ENCODE results near the gene ZNF280D. TPM values are rescaled to one million over a fixed set of nuclear protein-coding genes. Genes with fewer than 3 reads are reported as not detected.

Gene ZNF280D
- polyA plus RNA-seq, 1 donor from 2014 or later: 35.4 TPM

DNA sequence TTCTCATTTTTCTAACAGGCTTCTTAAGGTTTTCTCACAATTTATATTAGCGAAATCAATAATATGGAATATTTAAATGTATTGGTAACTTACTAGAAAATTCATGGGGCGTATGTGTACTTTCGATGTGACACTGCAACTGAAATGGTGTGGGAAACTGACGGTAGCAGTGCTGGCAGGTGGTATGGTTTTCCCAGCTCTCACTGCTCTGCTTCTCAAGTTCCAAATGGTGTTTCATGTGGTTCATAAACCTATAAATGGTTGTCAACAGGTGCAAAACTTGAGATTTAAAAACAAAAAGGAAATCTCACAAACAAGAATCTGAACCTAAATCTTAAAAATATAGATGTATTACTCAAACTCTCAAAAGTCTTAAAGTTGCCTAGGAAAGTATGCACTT is 54.7 kb downstream of the ZNF280D start:
- Histone ChIP-seq H3F3A (ENCODE audit: insufficient read depth, low read length, poor library complexity, severe bottlenecking) (no peaks in the 10 kb centered on the region), H3K9me3 (ENCODE audit: low read length) (no peaks in the 10 kb centered on the region), H3K36me3 (ENCODE audit: insufficient read depth, low read length) (no peaks in the 10 kb centered on the region), H3K9me2 (ENCODE audit: insufficient read depth, low read length) (no peaks in the 10 kb centered on the region), H3K4me2 (ENCODE audit: low read length) (no peak overlapping the region), H3K27ac (ENCODE audit: low read length) (no peak overlapping the region), H2AFZ (ENCODE audit: low read depth, low read length) (no peak overlapping the region), H4K20me1 (ENCODE audit: insufficient read depth) (no peaks in the 10 kb centered on the region), H3K27me3 (ENCODE audit: insufficient read depth, low read depth, low read length) (no peaks in the 10 kb centered on the region), H3K9ac (ENCODE audit: low read length) (no peak overlapping the region), H3K79me2 (replicated peaks; ENCODE audit: insufficient read depth, low read length) (no peaks in the 10 kb centered on the region), H3K4me3 (ENCODE audit: low read length) (no peak overlapping the region)
- no peak for TF ChIP-seq POLR2AphosphoS5 (IDR thresholded peaks at IDR 0.05)
- TF ChIP-seq TAF1 (IDR thresholded peaks at IDR 0.05; ENCODE audit: low read depth): no peak
- no peak for TF ChIP-seq SMC3 (conservative IDR thresholded peaks at IDR 0.05; ENCODE audit: poor library complexity)
- no peak for TF ChIP-seq EZH2 (IDR thresholded peaks at IDR 0.05; ENCODE audit: borderline replicate concordance, insufficient read depth, low read length, poor library complexity, severe bottlenecking)
- TF ChIP-seq, protein P1, sequence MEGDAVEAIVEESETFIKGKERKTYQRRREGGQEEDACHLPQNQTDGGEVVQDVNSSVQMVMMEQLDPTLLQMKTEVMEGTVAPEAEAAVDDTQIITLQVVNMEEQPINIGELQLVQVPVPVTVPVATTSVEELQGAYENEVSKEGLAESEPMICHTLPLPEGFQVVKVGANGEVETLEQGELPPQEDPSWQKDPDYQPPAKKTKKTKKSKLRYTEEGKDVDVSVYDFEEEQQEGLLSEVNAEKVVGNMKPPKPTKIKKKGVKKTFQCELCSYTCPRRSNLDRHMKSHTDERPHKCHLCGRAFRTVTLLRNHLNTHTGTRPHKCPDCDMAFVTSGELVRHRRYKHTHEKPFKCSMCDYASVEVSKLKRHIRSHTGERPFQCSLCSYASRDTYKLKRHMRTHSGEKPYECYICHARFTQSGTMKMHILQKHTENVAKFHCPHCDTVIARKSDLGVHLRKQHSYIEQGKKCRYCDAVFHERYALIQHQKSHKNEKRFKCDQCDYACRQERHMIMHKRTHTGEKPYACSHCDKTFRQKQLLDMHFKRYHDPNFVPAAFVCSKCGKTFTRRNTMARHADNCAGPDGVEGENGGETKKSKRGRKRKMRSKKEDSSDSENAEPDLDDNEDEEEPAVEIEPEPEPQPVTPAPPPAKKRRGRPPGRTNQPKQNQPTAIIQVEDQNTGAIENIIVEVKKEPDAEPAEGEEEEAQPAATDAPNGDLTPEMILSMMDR (IDR thresholded peaks at IDR 0.05; ENCODE audit: poor library complexity, severe bottlenecking): no peak
- TF ChIP-seq RAD21 (conservative IDR thresholded peaks at IDR 0.05): no peak
- no peak for TF ChIP-seq EP300 (conservative IDR thresholded peaks at IDR 0.05; ENCODE audit: poor library complexity, severe bottlenecking)
- TF ChIP-seq, protein P2, sequence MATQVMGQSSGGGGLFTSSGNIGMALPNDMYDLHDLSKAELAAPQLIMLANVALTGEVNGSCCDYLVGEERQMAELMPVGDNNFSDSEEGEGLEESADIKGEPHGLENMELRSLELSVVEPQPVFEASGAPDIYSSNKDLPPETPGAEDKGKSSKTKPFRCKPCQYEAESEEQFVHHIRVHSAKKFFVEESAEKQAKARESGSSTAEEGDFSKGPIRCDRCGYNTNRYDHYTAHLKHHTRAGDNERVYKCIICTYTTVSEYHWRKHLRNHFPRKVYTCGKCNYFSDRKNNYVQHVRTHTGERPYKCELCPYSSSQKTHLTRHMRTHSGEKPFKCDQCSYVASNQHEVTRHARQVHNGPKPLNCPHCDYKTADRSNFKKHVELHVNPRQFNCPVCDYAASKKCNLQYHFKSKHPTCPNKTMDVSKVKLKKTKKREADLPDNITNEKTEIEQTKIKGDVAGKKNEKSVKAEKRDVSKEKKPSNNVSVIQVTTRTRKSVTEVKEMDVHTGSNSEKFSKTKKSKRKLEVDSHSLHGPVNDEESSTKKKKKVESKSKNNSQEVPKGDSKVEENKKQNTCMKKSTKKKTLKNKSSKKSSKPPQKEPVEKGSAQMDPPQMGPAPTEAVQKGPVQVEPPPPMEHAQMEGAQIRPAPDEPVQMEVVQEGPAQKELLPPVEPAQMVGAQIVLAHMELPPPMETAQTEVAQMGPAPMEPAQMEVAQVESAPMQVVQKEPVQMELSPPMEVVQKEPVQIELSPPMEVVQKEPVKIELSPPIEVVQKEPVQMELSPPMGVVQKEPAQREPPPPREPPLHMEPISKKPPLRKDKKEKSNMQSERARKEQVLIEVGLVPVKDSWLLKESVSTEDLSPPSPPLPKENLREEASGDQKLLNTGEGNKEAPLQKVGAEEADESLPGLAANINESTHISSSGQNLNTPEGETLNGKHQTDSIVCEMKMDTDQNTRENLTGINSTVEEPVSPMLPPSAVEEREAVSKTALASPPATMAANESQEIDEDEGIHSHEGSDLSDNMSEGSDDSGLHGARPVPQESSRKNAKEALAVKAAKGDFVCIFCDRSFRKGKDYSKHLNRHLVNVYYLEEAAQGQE (IDR thresholded peaks at IDR 0.05; ENCODE audit: borderline replicate concordance): no peak
- TF ChIP-seq MXI1 (conservative IDR thresholded peaks at IDR 0.05; ENCODE audit: poor library complexity, severe bottlenecking): no peak

DNA sequence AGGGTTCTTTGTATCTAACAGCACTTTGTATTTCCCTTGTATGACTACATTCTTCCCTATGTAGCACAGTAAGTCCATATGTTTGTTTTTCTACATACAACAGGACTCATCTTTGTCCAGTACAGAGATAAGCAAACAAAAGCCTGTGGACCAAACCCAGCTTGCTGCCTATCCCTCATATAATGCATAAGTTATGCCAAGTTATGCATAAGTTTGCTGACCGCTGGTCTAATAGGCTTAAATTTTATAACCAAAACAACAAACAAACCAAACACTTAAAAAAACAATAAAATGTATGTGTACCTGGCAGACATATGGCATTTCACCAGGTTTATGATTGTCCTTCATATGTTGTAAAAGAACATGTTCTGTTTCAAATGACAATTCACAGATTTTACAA is 56.0 kb downstream of the ZNF280D start:
- Histone ChIP-seq H3K27ac (ENCODE audit: low read length) (no peak overlapping the region), H3K36me3 (ENCODE audit: insufficient read depth, low read length) (no peaks in the 10 kb centered on the region), H3F3A (ENCODE audit: insufficient read depth, low read length, poor library complexity, severe bottlenecking) (no peaks in the 10 kb centered on the region), H3K9me2 (ENCODE audit: insufficient read depth, low read length) (no peaks in the 10 kb centered on the region), H2AFZ (ENCODE audit: low read depth, low read length) (no peak overlapping the region), H3K79me2 (replicated peaks; ENCODE audit: insufficient read depth, low read length) (no peaks in the 10 kb centered on the region), H3K9me3 (ENCODE audit: low read length) (no peaks in the 10 kb centered on the region), H3K9ac (ENCODE audit: low read length) (no peak overlapping the region), H3K27me3 (ENCODE audit: insufficient read depth, low read depth, low read length) (no peaks in the 10 kb centered on the region), H4K20me1 (ENCODE audit: insufficient read depth) (no peaks in the 10 kb centered on the region), H3K4me2 (ENCODE audit: low read length) (no peak overlapping the region), H3K4me3 (ENCODE audit: low read length) (no peak overlapping the region)
- TF ChIP-seq EP300 (conservative IDR thresholded peaks at IDR 0.05; ENCODE audit: poor library complexity, severe bottlenecking) (no peak), POLR2AphosphoS5 (IDR thresholded peaks at IDR 0.05) (no peak), RAD21 (conservative IDR thresholded peaks at IDR 0.05) (no peak), EZH2 (IDR thresholded peaks at IDR 0.05; ENCODE audit: borderline replicate concordance, insufficient read depth, low read length, poor library complexity, severe bottlenecking) (no peak), MXI1 (conservative IDR thresholded peaks at IDR 0.05; ENCODE audit: poor library complexity, severe bottlenecking) (no peak), SMC3 (conservative IDR thresholded peaks at IDR 0.05; ENCODE audit: poor library complexity) (no peak), TAF1 (IDR thresholded peaks at IDR 0.05; ENCODE audit: low read depth) (no peak)
- TF ChIP-seq, protein P2 (IDR thresholded peaks at IDR 0.05; ENCODE audit: borderline replicate concordance): no peak
- TF ChIP-seq, protein P1 (IDR thresholded peaks at IDR 0.05; ENCODE audit: poor library complexity, severe bottlenecking): no peak
